K562 (cell line): ENCODE results near the gene TMEM273. TPM values are rescaled to one million over a fixed set of nuclear protein-coding genes. Genes with fewer than 3 reads are reported as not detected.
A peak's percentile ranks its signal among the peaks of the same experiment; 100 is the strongest.

Source experiments
- ARID3B ChIP-seq: fragments of 250-450 bp; sonication (Bioruptor Pico); IDR thresholded peaks from 2 replicates; pipeline ENCODE4 v1.4.0; 2020; ENCODE audit warnings: borderline replicate concordance
- CEBPG ChIP-seq, 3 experiments: fragments of 200-800 bp in 1 of 3; sonication (Bioruptor generic) in 1 of 3; sonication (generic) in 1 of 3; formaldehyde crosslinking in 1 of 3; IDR thresholded peaks in 2 of 3; conservative IDR thresholded peaks in 1 of 3; 2 replicates each; pipeline versions ENCODE4 v1.6.1 to v1.8.0; 2016 to 2022; ENCODE audit warnings: missing compliant biosample characterization in 2 of 3, missing genetic modification characterization in 2 of 3, mild to moderate bottlenecking in 1 of 3, missing genetic modification reagents in 1 of 3
- CREM ChIP-seq: IDR thresholded peaks from 2 replicates; pipeline ENCODE4 v1.6.1; 2014; ENCODE audit warnings: antibody characterized with exemption, low read depth
- FOXO4 ChIP-seq: fragments of 450-650 bp; formaldehyde crosslinking; IDR thresholded peaks from 2 replicates; pipeline ENCODE4 v1.4.0; 2020; ENCODE audit warnings: mild to moderate bottlenecking, moderate library complexity
- HSF4 ChIP-seq: fragments of 250-450 bp; sonication (Bioruptor Pico); IDR thresholded peaks from 2 replicates; pipeline ENCODE4 v2.1.2; 2022; ENCODE audit warnings: mild to moderate bottlenecking, moderate library complexity, borderline replicate concordance
- KAT7 ChIP-seq: sonication (generic); formaldehyde crosslinking; IDR thresholded peaks from 2 replicates; pipeline ENCODE4 v1.8.0; 2022; ENCODE audit warnings: missing genetic modification reagents, mild to moderate bottlenecking, borderline replicate concordance
- MEIS2 ChIP-seq: fragments of 450-650 bp; IDR thresholded peaks from 2 replicates; pipeline ENCODE4 v1.6.1; 2014; ENCODE audit warnings: mild to moderate bottlenecking; ENCODE audit not compliant: partially characterized antibody
- MLX ChIP-seq, 2 experiments: fragments of 450-650 bp in 1 of 2; sonication (generic) in 1 of 2; formaldehyde crosslinking; conservative IDR thresholded peaks; 2 replicates each; pipeline versions ENCODE4 v1.4.0 to v1.8.1; 2020 to 2022; ENCODE audit warnings: mild to moderate bottlenecking in 1 of 2, missing genetic modification reagents in 1 of 2
- MYC ChIP-seq, 2 experiments: fragments of 250-450 bp in 1 of 2; sonication (Bioruptor Pico) in 1 of 2; IDR thresholded peaks; 2 replicates each; pipeline versions ENCODE4 v1.5.1 to v1.6.1; 2012 to 2021; ENCODE audit warnings: low read depth in 2 of 2, borderline replicate concordance in 1 of 2, improper control_type of control experiment in 1 of 2, low read length in 1 of 2, mild to moderate bottlenecking in 1 of 2, moderate library complexity in 1 of 2
- RCOR1 ChIP-seq, 2 experiments: IDR thresholded peaks; 2 replicates each; pipeline ENCODE4 v1.6.1; 2012; ENCODE audit warnings: low read depth in 2 of 2, low read length in 2 of 2, borderline replicate concordance in 1 of 2, improper control_type of control experiment in 1 of 2
- SMAD3 ChIP-seq: fragments of 450-650 bp; formaldehyde crosslinking; conservative IDR thresholded peaks from 2 replicates; pipeline ENCODE4 v1.4.0; 2020; ENCODE audit warnings: mild to moderate bottlenecking
- TAF15 ChIP-seq: fragments of 200-400 bp; formaldehyde crosslinking; IDR thresholded peaks from 2 replicates; pipeline ENCODE4 v1.6.1; 2017; ENCODE audit warnings: mild to moderate bottlenecking, low read depth, low read length, moderate library complexity
- U2AF2 ChIP-seq: fragments of 200-400 bp; formaldehyde crosslinking; optimal IDR thresholded peaks from 2 replicates; pipeline ENCODE3; 2017; ENCODE audit warnings: low read depth, mild to moderate bottlenecking, low read length
- ZFP1 ChIP-seq: fragments of 450-650 bp; formaldehyde crosslinking; IDR thresholded peaks from 2 replicates; pipeline ENCODE4 v1.4.0; 2020; ENCODE audit warnings: mild to moderate bottlenecking, mixed read lengths
- ZNF175 ChIP-seq: fragments of 200-800 bp; sonication (Bioruptor generic); IDR thresholded peaks from 2 replicates; pipeline ENCODE4 v1.6.1; 2016; ENCODE audit warnings: low read depth, mild to moderate bottlenecking, missing genetic modification characterization, missing compliant biosample characterization
- ZNF224 ChIP-seq: sonication (generic); formaldehyde crosslinking; IDR thresholded peaks from 2 replicates; pipeline ENCODE4 v1.8.0; 2022; ENCODE audit warnings: mild to moderate bottlenecking, missing genetic modification reagents
- polyA plus RNA-seq, 8 experiments: library from polyadenylated mRNA; depleted of rRNA in 4 of 8; stranded (reverse) in 5 of 8; unstranded in 3 of 8; fragments of >200 nt; fragmentation: Nextera tagmentation in 2 of 8; fragmentation: Illumina TruSeq in 1 of 8; extraction: Ambion mirVana in 2 of 8; extraction: Trizol in 1 of 8; gene quantifications; 2 replicates each; pipeline versions ENCODE4 v1.2.1 to v1.2.3, GENCODE V29; 2011 to 2014; ENCODE audit warnings: inconsistent platforms in 1 of 8, missing spikeins in 1 of 8
- total RNA-seq, 7 experiments: library from RNA; depleted of rRNA in 6 of 7; stranded (reverse); fragments of >200 nt in 6 of 7; fragmentation: Illumina TruSeq in 2 of 7; extraction: Trizol in 2 of 7; gene quantifications; 2 replicates each; pipeline versions ENCODE4 v1.2.1 to v1.2.3, GENCODE V29; 2011 to 2021; ENCODE audit warnings: low replicate concordance in 1 of 7
- TF ChIP-seq, protein P1 (sequence below): IDR thresholded peaks from 3 replicates; pipeline ENCODE4 v1.6.1; 2011; ENCODE audit warnings: borderline replicate concordance, mild to moderate bottlenecking, moderate library complexity; ENCODE audit not compliant: insufficient read length; ENCODE audit errors: extremely low read depth
- TF ChIP-seq, protein P2 (sequence below): fragments of 450-650 bp; IDR thresholded peaks from 2 replicates; pipeline ENCODE4 v1.6.1; 2017; ENCODE audit warnings: mild to moderate bottlenecking, moderate library complexity

TMEM273 gene
- total and polyA plus RNA-seq, 9 of the 15 experiments (the other 6 are each of a cell fraction or from before 2014, with no cell fraction given), result 39.2 to 131 (median 95.6) TPM

- TF ChIP-seq, protein P1, sequence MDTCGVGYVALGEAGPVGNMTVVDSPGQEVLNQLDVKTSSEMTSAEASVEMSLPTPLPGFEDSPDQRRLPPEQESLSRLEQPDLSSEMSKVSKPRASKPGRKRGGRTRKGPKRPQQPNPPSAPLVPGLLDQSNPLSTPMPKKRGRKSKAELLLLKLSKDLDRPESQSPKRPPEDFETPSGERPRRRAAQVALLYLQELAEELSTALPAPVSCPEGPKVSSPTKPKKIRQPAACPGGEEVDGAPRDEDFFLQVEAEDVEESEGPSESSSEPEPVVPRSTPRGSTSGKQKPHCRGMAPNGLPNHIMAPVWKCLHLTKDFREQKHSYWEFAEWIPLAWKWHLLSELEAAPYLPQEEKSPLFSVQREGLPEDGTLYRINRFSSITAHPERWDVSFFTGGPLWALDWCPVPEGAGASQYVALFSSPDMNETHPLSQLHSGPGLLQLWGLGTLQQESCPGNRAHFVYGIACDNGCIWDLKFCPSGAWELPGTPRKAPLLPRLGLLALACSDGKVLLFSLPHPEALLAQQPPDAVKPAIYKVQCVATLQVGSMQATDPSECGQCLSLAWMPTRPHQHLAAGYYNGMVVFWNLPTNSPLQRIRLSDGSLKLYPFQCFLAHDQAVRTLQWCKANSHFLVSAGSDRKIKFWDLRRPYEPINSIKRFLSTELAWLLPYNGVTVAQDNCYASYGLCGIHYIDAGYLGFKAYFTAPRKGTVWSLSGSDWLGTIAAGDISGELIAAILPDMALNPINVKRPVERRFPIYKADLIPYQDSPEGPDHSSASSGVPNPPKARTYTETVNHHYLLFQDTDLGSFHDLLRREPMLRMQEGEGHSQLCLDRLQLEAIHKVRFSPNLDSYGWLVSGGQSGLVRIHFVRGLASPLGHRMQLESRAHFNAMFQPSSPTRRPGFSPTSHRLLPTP, result no peak
- TF ChIP-seq U2AF2 (no peak), ZNF175 (no peak), MLX (CRISPR knock-in tag; conservative IDR thresholded peaks at IDR 0.05) (no peak), CREM (peak; percentile 41; the same call in 1 of the 2 replicates), ARID3B (no peak), MEIS2 (peak; percentile 51), KAT7 (CRISPR knock-in tag) (no peak), FOXO4 (CRISPR knock-in tag) (no peak), TAF15 (no peak), ZFP1 (no peak), SMAD3 (no peak), CEBPG (CRISPR knock-in tag; IDR thresholded peaks at IDR 0.05) (peak; percentile 71), CEBPG (tag; conservative IDR thresholded peaks at IDR 0.05 in 1 of 2, IDR thresholded peaks at IDR 0.05 in 1 of 2) (no peak), RCOR1 (IDR thresholded peaks at IDR 0.05; ENCODE audit: borderline replicate concordance in 1 of 2, low read depth in 2 of 2, low read length in 2 of 2) (no peak), ZNF224 (CRISPR knock-in tag) (no peak), MYC (IDR thresholded peaks at IDR 0.05; ENCODE audit: low read depth, low read length) (peak; percentile 64; the same call in 1 of the 2 replicates), MYC (CRISPR knock-in tag; IDR thresholded peaks at IDR 0.05; ENCODE audit: borderline replicate concordance, low read depth) (no peak), HSF4 (CRISPR knock-in tag) (no peak)
- TF ChIP-seq, protein P2, sequence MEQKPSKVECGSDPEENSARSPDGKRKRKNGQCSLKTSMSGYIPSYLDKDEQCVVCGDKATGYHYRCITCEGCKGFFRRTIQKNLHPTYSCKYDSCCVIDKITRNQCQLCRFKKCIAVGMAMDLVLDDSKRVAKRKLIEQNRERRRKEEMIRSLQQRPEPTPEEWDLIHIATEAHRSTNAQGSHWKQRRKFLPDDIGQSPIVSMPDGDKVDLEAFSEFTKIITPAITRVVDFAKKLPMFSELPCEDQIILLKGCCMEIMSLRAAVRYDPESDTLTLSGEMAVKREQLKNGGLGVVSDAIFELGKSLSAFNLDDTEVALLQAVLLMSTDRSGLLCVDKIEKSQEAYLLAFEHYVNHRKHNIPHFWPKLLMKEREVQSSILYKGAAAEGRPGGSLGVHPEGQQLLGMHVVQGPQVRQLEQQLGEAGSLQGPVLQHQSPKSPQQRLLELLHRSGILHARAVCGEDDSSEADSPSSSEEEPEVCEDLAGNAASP, result no peak
These were observed 49.8 kb upstream of the TMEM273 start (continued) for GRCh38 chr10:49237985-49238384.
